ENCODE data around the gene MEMO1. TPM values are rescaled to one million over a fixed set of nuclear protein-coding genes. Genes with fewer than 3 reads are reported as not detected.

MEMO1 gene
- total and polyA plus RNA-seq, 9 of the 15 experiments (the other 6 are each of a cell fraction or from before 2014, with no cell fraction given), result 22.1 to 87.7 (median 61.2) TPM

GRCh38 chr2:32039447-32040219 lies 28.8 kb upstream of the MEMO1 start, which contains the start of gene DPY30 (continued):
- no peak for TF ChIP-seq FOXO4 (CRISPR knock-in tag; IDR thresholded peaks at IDR 0.05)
- peak; percentile 45 to 53 for TF ChIP-seq E2F6 (IDR thresholded peaks at IDR 0.05; ENCODE audit: borderline replicate concordance in 1 of 2, extremely low read depth in 1 of 2, insufficient read depth in 1 of 2, insufficient read length in 1 of 2, low read depth in 1 of 2, low read length in 1 of 2, poor library complexity in 1 of 2, severe bottlenecking in 1 of 2)
- TF ChIP-seq ZNF184 (CRISPR knock-in tag; IDR thresholded peaks at IDR 0.05), result no peak
- TF ChIP-seq ZNF668 (CRISPR knock-in tag; IDR thresholded peaks at IDR 0.05), result no peak
- no peak for TF ChIP-seq SMARCA5 (IDR thresholded peaks at IDR 0.05)
- 0 out of 2 replicates have a peak, but pooled peaks have one; percentile 55 for TF ChIP-seq NFRKB (IDR thresholded peaks at IDR 0.05; ENCODE audit: low read depth)
- no peak for TF ChIP-seq KAT7 (CRISPR knock-in tag; IDR thresholded peaks at IDR 0.05; ENCODE audit: borderline replicate concordance)
- no peak for TF ChIP-seq NR0B1 (IDR thresholded peaks at IDR 0.05; ENCODE audit: partially characterized antibody)
- no peak for TF ChIP-seq PRPF4 (IDR thresholded peaks at IDR 0.05; ENCODE audit: insufficient read depth, low read depth, low read length, poor library complexity, severe bottlenecking)
- TF ChIP-seq BDP1 (IDR thresholded peaks at IDR 0.05; ENCODE audit: insufficient read depth, insufficient read length), result no peak
- TF ChIP-seq SNAPC5 (CRISPR knock-in tag; IDR thresholded peaks at IDR 0.05), result no peak
- TF ChIP-seq ZNF318 (IDR thresholded peaks at IDR 0.05; ENCODE audit: borderline replicate concordance in 1 of 2, low read depth in 1 of 2), result no peak; a peak in 1 of 4 replicates
